Measurements from ENCODE around the gene METTL23.

- TF ChIP-seq EZH2 (IDR thresholded peaks at IDR 0.05; ENCODE audit: borderline replicate concordance, low read length) = no peak
- TF ChIP-seq CTCF (conservative IDR thresholded peaks at IDR 0.05 in 1 of 2, IDR thresholded peaks at IDR 0.05 in 1 of 2; ENCODE audit: extremely low read depth in 1 of 2, insufficient read depth in 1 of 2, low read depth in 1 of 2, low read length in 2 of 2) = no peak
Measured at GRCh38 chr17:76732734-76733617, 6.3 kb downstream of the METTL23 start.
